Upper lobe of left lung (tissue), 4 donors: ENCODE measurements around the gene RGMB.
"Not testable (repeated sequence)": the region's sequence is repeated elsewhere in the genome, so short reads cannot be mapped to it uniquely, and the experiment has no call there.

Experiments used
- CTCF ChIP-seq, 6 experiments: fragments of 450-650 bp in 4 of 6; fragments of 200-600 bp in 2 of 6; sonication (generic) in 2 of 6; IDR thresholded peaks; one replicate each; pipeline ENCODE4 v1.5.1; 2016 to 2019; ENCODE audit warnings: antibody characterized with exemption in 6 of 6
- POLR2A ChIP-seq, 4 donors: fragments of 450-650 bp; IDR thresholded peaks; one replicate each; pipeline ENCODE4 v1.5.1; 2016 to 2017; ENCODE audit warnings: antibody characterized with exemption in 4 of 4, mild to moderate bottlenecking in 2 of 4
- POLR2AphosphoS5 ChIP-seq, 2 donors: sonication (generic); formaldehyde crosslinking; IDR thresholded peaks; one replicate each; pipeline ENCODE4 v1.5.1; 2017; ENCODE audit warnings: antibody characterized with exemption in 2 of 2

- not testable (repeated sequence) for TF ChIP-seq CTCF, POLR2AphosphoS5, POLR2A (IDR thresholded peaks at IDR 0.05)
Measured at GRCh38 chr5:98737441-98737840, 36.0 kb upstream of the RGMB start.
